ENCODE data around the gene RASAL2.

DNA sequence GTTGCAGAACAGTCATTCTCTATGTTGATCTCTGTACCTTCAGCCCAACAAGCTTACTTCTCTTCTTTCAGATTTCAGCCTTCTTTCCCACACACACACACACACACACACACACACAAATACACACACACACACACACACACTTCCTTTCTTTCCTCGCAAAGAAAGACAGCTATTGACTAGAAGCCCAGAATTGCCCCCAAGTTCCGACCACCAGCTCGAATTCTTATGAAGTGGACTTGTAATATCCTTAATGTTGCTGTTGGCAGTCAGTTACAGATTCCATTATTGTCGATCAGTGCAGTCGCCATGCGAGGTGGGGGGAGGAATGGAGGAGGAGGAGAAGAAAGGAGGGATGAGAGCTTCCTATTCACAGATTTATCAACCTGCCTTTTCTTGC is 277.3 kb downstream of the RASAL2 start:
- TF ChIP-seq, protein P1, sequence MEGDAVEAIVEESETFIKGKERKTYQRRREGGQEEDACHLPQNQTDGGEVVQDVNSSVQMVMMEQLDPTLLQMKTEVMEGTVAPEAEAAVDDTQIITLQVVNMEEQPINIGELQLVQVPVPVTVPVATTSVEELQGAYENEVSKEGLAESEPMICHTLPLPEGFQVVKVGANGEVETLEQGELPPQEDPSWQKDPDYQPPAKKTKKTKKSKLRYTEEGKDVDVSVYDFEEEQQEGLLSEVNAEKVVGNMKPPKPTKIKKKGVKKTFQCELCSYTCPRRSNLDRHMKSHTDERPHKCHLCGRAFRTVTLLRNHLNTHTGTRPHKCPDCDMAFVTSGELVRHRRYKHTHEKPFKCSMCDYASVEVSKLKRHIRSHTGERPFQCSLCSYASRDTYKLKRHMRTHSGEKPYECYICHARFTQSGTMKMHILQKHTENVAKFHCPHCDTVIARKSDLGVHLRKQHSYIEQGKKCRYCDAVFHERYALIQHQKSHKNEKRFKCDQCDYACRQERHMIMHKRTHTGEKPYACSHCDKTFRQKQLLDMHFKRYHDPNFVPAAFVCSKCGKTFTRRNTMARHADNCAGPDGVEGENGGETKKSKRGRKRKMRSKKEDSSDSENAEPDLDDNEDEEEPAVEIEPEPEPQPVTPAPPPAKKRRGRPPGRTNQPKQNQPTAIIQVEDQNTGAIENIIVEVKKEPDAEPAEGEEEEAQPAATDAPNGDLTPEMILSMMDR (IDR thresholded peaks at IDR 0.05): no peak
- TF ChIP-seq EZH2 (IDR thresholded peaks at IDR 0.05; ENCODE audit: borderline replicate concordance, insufficient read depth, low read depth, low read length, poor library complexity, severe bottlenecking): no peak
